ENCODE results near the gene RNU11.
A peak's percentile ranks its signal among the peaks of the same experiment; 100 is the strongest.
"Not testable (repeated sequence)": the region's sequence is repeated elsewhere in the genome, so short reads cannot be mapped to it uniquely, and the experiment has no call there.

Gene RNU11

GRCh38 chr1:28663871-28664470 lies 15.6 kb downstream of the RNU11 start:
- no peak for DNase-seq (ENCODE audit: low read depth in 2 of 2)

GRCh38 chr1:28666806-28667205 lies 18.4 kb downstream of the RNU11 start:
- DNase-seq (ENCODE audit: low read depth in 2 of 2): no peak

- peak; percentile 59 to 62 for DNase-seq (ENCODE audit: low read depth in 2 of 2)
These were observed 20.0 kb downstream of the RNU11 start, which contains the start of gene GMEB1 for GRCh38 chr1:28668191-28668955. Gene GMEB1, plus strand, starts transcription at chr1:28668784. Its CDS starts 14,829 bp downstream, at chr1:28683613.

GRCh38 chr1:28668956-28669723 lies 20.7 kb downstream of the RNU11 start:
- DNase-seq (ENCODE audit: low read depth in 2 of 2): peak in 1 of 2 donors; percentile 50

GRCh38 chr1:28671254-28671780 lies 22.9 kb downstream of the RNU11 start:
- no peak for DNase-seq (ENCODE audit: low read depth in 2 of 2)

GRCh38 chr1:28672971-28673370 lies 24.6 kb downstream of the RNU11 start:
- DNase-seq (ENCODE audit: low read depth in 2 of 2): not testable (repeated sequence)

- DNase-seq (ENCODE audit: low read depth in 2 of 2): no peak
These were observed 27.5 kb downstream of the RNU11 start for GRCh38 chr1:28675924-28676257.

GRCh38 chr1:28680151-28680550 lies 31.8 kb downstream of the RNU11 start:
- no peak for DNase-seq (ENCODE audit: low read depth in 2 of 2)

GRCh38 chr1:28682840-28683239 lies 34.4 kb downstream of the RNU11 start:
- DNase-seq (ENCODE audit: low read depth in 2 of 2): no peak

GRCh38 chr1:28684937-28685336 lies 36.5 kb downstream of the RNU11 start:
- DNase-seq (ENCODE audit: low read depth in 2 of 2): no peak

GRCh38 chr1:28691627-28692026 lies 43.2 kb downstream of the RNU11 start:
- DNase-seq (ENCODE audit: low read depth in 2 of 2): not testable (repeated sequence)
